SH-SY5Y (cell line): ENCODE data around the gene FOXN1.

Experiments
- GATA2 ChIP-seq: IDR thresholded peaks from 2 replicates; pipeline ENCODE4 v1.6.1; 2011; ENCODE audit warnings: mild to moderate bottlenecking, low read depth, low read length
- GATA3 ChIP-seq: IDR thresholded peaks from 2 replicates; pipeline ENCODE4 v1.6.1; 2011; ENCODE audit warnings: low read depth, mild to moderate bottlenecking, low read length, moderate library complexity

- TF ChIP-seq GATA2 = no peak
- TF ChIP-seq GATA3 = no peak
These were observed 30.8 kb upstream of the FOXN1 start for GRCh38 chr17:28475151-28475900.
